ENCODE measurements around the gene KRT28.
"Not testable (repeated sequence)": the region's sequence is repeated elsewhere in the genome, so short reads cannot be mapped to it uniquely, and the experiment has no call there.

Gene KRT28

GRCh38 chr17:40748666-40749065 is 51.1 kb downstream of the KRT28 start:
- H3K4me3 ChIP-seq (ENCODE audit: low read depth, low read length); H3K4me1 ChIP-seq (ENCODE audit: control insufficient read depth, insufficient read depth, low read length); POLR2A ChIA-PET; H3K9me3 ChIP-seq (ENCODE audit: control insufficient read depth, insufficient read depth, low read depth, low read length); H3K36me3 ChIP-seq (ENCODE audit: control insufficient read depth in 2 of 2, insufficient read depth in 1 of 2, low read length in 2 of 2); H3K27ac ChIP-seq (ENCODE audit: extremely low read depth, low read depth, low read length); CTCF ChIA-PET: not testable (repeated sequence)
- peak; percentile 83 for TF ChIP-seq ZNF280D (tag by site-specific recombination; IDR thresholded peaks at IDR 0.05)
- peak; percentile 99 for TF ChIP-seq ZNF146 (tag by site-specific recombination; IDR thresholded peaks at IDR 0.05)
